Caco-2 (cell line): ENCODE data around the gene FAM110A. TPM values are rescaled to one million over a fixed set of nuclear protein-coding genes. Genes with fewer than 3 reads are reported as not detected.

Experiments used
- BruUV-seq: library from RNA; stranded (reverse); fragments of 400-500 nt; replicated peaks from 2 replicates; lab custom pipeline; 2021; lab: Mats Ljungman, UMichigan
- CTCF ChIA-PET: fragments of 300-600 bp; sonication (Branson Sonifier 250); formaldehyde crosslinking; loops from one replicate; lab custom pipeline; 2022; ENCODE audit warnings: antibody characterized with exemption; lab: Charles Lee
- POLR2A ChIA-PET: fragments of 300-600 bp; sonication (Branson Sonifier 250); formaldehyde crosslinking; loops from one replicate; lab custom pipeline; 2022; ENCODE audit warnings: antibody characterized with exemption; lab: Charles Lee
- DNase-seq, 2 experiments: peaks; one replicate each; pipeline versions ENCODE4 v3.0.0 to v3.0.0-alpha.2; 2020 to 2022
- H3K27me3 ChIP-seq: replicated peaks from 2 replicates; pipeline ENCODE4 v1.6.0; 2011; ENCODE audit warnings: low read length; ENCODE audit not compliant: control insufficient read depth, insufficient read depth
- H3K36me3 ChIP-seq: 2 replicates; pipeline ENCODE4 v1.5.1; 2011; ENCODE audit warnings: low read length; ENCODE audit not compliant: control insufficient read depth, insufficient read depth
- H3K4me1 ChIP-seq: fragments of 250-450 bp; sonication (Bioruptor Pico); 2 replicates; pipeline ENCODE4 v1.5.1; 2020; ENCODE audit warnings: mild to moderate bottlenecking
- H3K4me3 ChIP-seq: 2 replicates; pipeline ENCODE4 v1.5.1; 2011; ENCODE audit warnings: low read depth, mild to moderate bottlenecking, control low read depth, low read length
- H3K9me3 ChIP-seq: fragments of 250-450 bp; sonication (Bioruptor Pico); 2 replicates; pipeline ENCODE4 v1.5.1; 2020; ENCODE audit warnings: mild to moderate bottlenecking, moderate library complexity
- H3K27ac Mint-ChIP-seq: one replicate; pipeline ENCODE4 v1.8.0; 2022; ENCODE audit warnings: mixed read lengths; ENCODE audit not compliant: unreplicated experiment
- H3K27me3 Mint-ChIP-seq: one replicate; pipeline ENCODE4 v1.8.0; 2022; ENCODE audit warnings: mixed read lengths; ENCODE audit not compliant: insufficient read depth, unreplicated experiment
- H3K36me3 Mint-ChIP-seq: one replicate; pipeline ENCODE4 v1.8.0; 2022; ENCODE audit warnings: mild to moderate bottlenecking, mixed read lengths; ENCODE audit not compliant: insufficient read depth, unreplicated experiment
- H3K4me1 Mint-ChIP-seq: one replicate; pipeline ENCODE4 v1.8.0; 2022; ENCODE audit warnings: low read depth, mixed read lengths; ENCODE audit not compliant: unreplicated experiment
- H3K4me3 Mint-ChIP-seq: one replicate; pipeline ENCODE4 v1.8.0; 2022; ENCODE audit warnings: mild to moderate bottlenecking, moderate library complexity, mixed read lengths; ENCODE audit not compliant: unreplicated experiment
- H3K9me3 Mint-ChIP-seq: one replicate; pipeline ENCODE4 v1.8.0; 2022; ENCODE audit warnings: mixed read lengths; ENCODE audit not compliant: unreplicated experiment
- CTCF ChIP-seq, 2 experiments: fragments of 200-600 bp in 1 of 2; IDR thresholded peaks; 1 replicate in 1 of 2; 2 replicates in 1 of 2; pipeline versions ENCODE4 v1.5.1 to v1.8.0; 2011 to 2022; ENCODE audit warnings: antibody characterized with exemption in 1 of 2, control low read depth in 1 of 2, inconsistent platforms in 1 of 2, low read depth in 1 of 2, low read length in 1 of 2, mild to moderate bottlenecking in 1 of 2, moderate library complexity in 1 of 2; ENCODE audit not compliant: insufficient read depth in 1 of 2, severe bottlenecking in 1 of 2, unreplicated experiment in 1 of 2
- intact Hi-C: fragments of 100-400 bp; cut with micrococcal nuclease; formaldehyde crosslinking; loops from one replicate; pipeline ENCODE4 v1.10.0; 2022; ENCODE audit not compliant: unreplicated experiment
- total RNA-seq: library from RNA; stranded (reverse); gene quantifications from 2 replicates; pipeline ENCODE4 v1.2.3, GENCODE V29; 2022

The FAM110A gene
- total RNA-seq, 1 experiment from 2014 or later: 18.4 TPM

GRCh38 chr20:813390-813789, 20.1 kb upstream of the FAM110A start:
- POLR2A ChIA-PET: no interaction called here
- no peak overlapping the region for H3K4me3 Mint-ChIP-seq
- H3K4me1 Mint-ChIP-seq: peaks cover 8% of the 10 kb centered on the region
- no peak overlapping the region for H3K27ac Mint-ChIP-seq
- DNase-seq: no peak
- no peak for TF ChIP-seq CTCF (IDR thresholded peaks at IDR 0.05; ENCODE audit: insufficient read depth in 1 of 2, low read depth in 1 of 2, low read length in 1 of 2, severe bottlenecking in 1 of 2, unreplicated experiment in 1 of 2)
- H3K36me3 ChIP-seq: no peaks in the 10 kb centered on the region
- H3K9me3 ChIP-seq: no peaks in the 10 kb centered on the region
- CTCF ChIA-PET: no interaction called here
- BruUV-seq: no TSS peak
- intact Hi-C loops: loop anchor here (10.0 kb wide), 1 partner anchor 371 kb away; the partner anchor contains the start of gene TMEM74B
- no peaks in the 10 kb centered on the region for H3K9me3 Mint-ChIP-seq
- no peaks in the 10 kb centered on the region for H3K27me3 Mint-ChIP-seq
- peaks cover 4% of the 10 kb centered on the region for H3K36me3 Mint-ChIP-seq
- no peaks in the 10 kb centered on the region for H3K27me3 ChIP-seq
- peaks cover 11% of the 10 kb centered on the region for H3K4me1 ChIP-seq
- H3K4me3 ChIP-seq: no peak overlapping the region

GRCh38 chr20:815226-815625, 18.3 kb upstream of the FAM110A start:
- CTCF ChIA-PET: interaction anchor here (1.0 to 5.8 kb wide), 3 partner anchors 13 to 293 kb away, joined by 3 to 31 read pairs (median 3); no protein-coding TSS in a partner anchor
- Mint-ChIP-seq H3K36me3 (peaks cover 14% of the 10 kb centered on the region), H3K27ac (no peak overlapping the region), H3K9me3 (peaks cover 4% of the 10 kb centered on the region), H3K4me1 (peaks cover 8% of the 10 kb centered on the region), H3K27me3 (no peaks in the 10 kb centered on the region), H3K4me3 (no peak overlapping the region)
- intact Hi-C loops: loop anchor here (5.0 to 10.0 kb wide), 3 partner anchors 72 to 370 kb away; partner anchors contain the start of gene TMEM74B
- Histone ChIP-seq H3K4me1 (peaks cover 11% of the 10 kb centered on the region), H3K9me3 (no peaks in the 10 kb centered on the region), H3K36me3 (no peaks in the 10 kb centered on the region), H3K27me3 (no peaks in the 10 kb centered on the region), H3K4me3 (no peak overlapping the region)
- no TSS peak for BruUV-seq
- no peak for TF ChIP-seq CTCF (IDR thresholded peaks at IDR 0.05; ENCODE audit: insufficient read depth in 1 of 2, low read depth in 1 of 2, low read length in 1 of 2, severe bottlenecking in 1 of 2, unreplicated experiment in 1 of 2)
- DNase-seq: no peak
- POLR2A ChIA-PET: no interaction called here

GRCh38 chr20:815914-816606, 17.5 kb upstream of the FAM110A start:
- POLR2A ChIA-PET: no interaction called here
- CTCF ChIA-PET: interaction anchor here (0.6 to 5.8 kb wide), 3 partner anchors 96 to 140 kb away, joined by 4 to 31 read pairs (median 10); no protein-coding TSS in a partner anchor
- intact Hi-C loops: loop anchor here (1.0 to 10.0 kb wide), 5 partner anchors 71 to 369 kb away; partner anchors contain the start of gene TMEM74B
- H3K27me3 ChIP-seq: no peaks in the 10 kb centered on the region
- H3K9me3 ChIP-seq: no peaks in the 10 kb centered on the region
- no peak overlapping the region for H3K4me3 ChIP-seq
- H3K36me3 Mint-ChIP-seq: peaks cover 11% of the 10 kb centered on the region
- H3K4me1 Mint-ChIP-seq: peaks cover 8% of the 10 kb centered on the region
- DNase-seq: peak; percentile 73 to 75
- no peaks in the 10 kb centered on the region for H3K27me3 Mint-ChIP-seq
- H3K9me3 Mint-ChIP-seq: peaks cover 11% of the 10 kb centered on the region
- H3K27ac Mint-ChIP-seq: no peak overlapping the region
- no TSS peak for BruUV-seq
- peaks cover 11% of the 10 kb centered on the region for H3K4me1 ChIP-seq
- H3K4me3 Mint-ChIP-seq: no peak overlapping the region
- TF ChIP-seq CTCF (IDR thresholded peaks at IDR 0.05; ENCODE audit: insufficient read depth in 1 of 2, low read depth in 1 of 2, low read length in 1 of 2, severe bottlenecking in 1 of 2, unreplicated experiment in 1 of 2): peak; percentile 97 to 98
- no peaks in the 10 kb centered on the region for H3K36me3 ChIP-seq
